NCI-H526 treated with DMSO at 0.1 percent for 48 hours (cell line): ENCODE data around the gene MAGI2.

ENCODE experiments used
- DNase-seq: peaks from one replicate; lab custom pipeline; 2025; lab: John Stamatoyannopoulos, UW

The MAGI2 gene

GRCh38 chr7:78718212-78718611 lies 735.3 kb downstream of the MAGI2 start:
- DNase-seq = no peak

GRCh38 chr7:78716876-78717275 lies 736.6 kb downstream of the MAGI2 start:
- DNase-seq = no peak

- DNase-seq = no peak
Measured at GRCh38 chr7:78714356-78714755, 739.1 kb downstream of the MAGI2 start.

- no peak for DNase-seq
Measured at GRCh38 chr7:78712111-78712510, 741.4 kb downstream of the MAGI2 start.

GRCh38 chr7:78709658-78710057 lies 743.8 kb downstream of the MAGI2 start:
- DNase-seq = no peak

GRCh38 chr7:78704504-78704903 lies 749.0 kb downstream of the MAGI2 start:
- no peak for DNase-seq

GRCh38 chr7:78703391-78703790 lies 750.1 kb downstream of the MAGI2 start:
- no peak for DNase-seq

- no peak for DNase-seq
Measured at GRCh38 chr7:78702770-78703169, 750.7 kb downstream of the MAGI2 start.

GRCh38 chr7:78695826-78696225 lies 757.6 kb downstream of the MAGI2 start:
- DNase-seq = no peak

- no peak for DNase-seq
Measured at GRCh38 chr7:78691584-78691983, 761.9 kb downstream of the MAGI2 start.

GRCh38 chr7:78690174-78690573 lies 763.3 kb downstream of the MAGI2 start:
- DNase-seq = no peak

- DNase-seq = no peak
Measured at GRCh38 chr7:78688376-78688775, 765.1 kb downstream of the MAGI2 start.

- no peak for DNase-seq
Measured at GRCh38 chr7:78686189-78686588, 767.3 kb downstream of the MAGI2 start.

GRCh38 chr7:78684201-78684600 lies 769.3 kb downstream of the MAGI2 start:
- no peak for DNase-seq

GRCh38 chr7:78683566-78683965 lies 769.9 kb downstream of the MAGI2 start:
- no peak for DNase-seq

GRCh38 chr7:78679112-78679876 lies 774.2 kb downstream of the MAGI2 start:
- DNase-seq = no peak

GRCh38 chr7:78677391-78677790 lies 776.1 kb downstream of the MAGI2 start:
- no peak for DNase-seq

- no peak for DNase-seq
Measured at GRCh38 chr7:78675511-78675910, 778.0 kb downstream of the MAGI2 start.

GRCh38 chr7:78673272-78673671 lies 780.2 kb downstream of the MAGI2 start:
- no peak for DNase-seq

- DNase-seq = no peak
Measured at GRCh38 chr7:78662939-78663338, 790.5 kb downstream of the MAGI2 start.

GRCh38 chr7:78649976-78650375 lies 803.5 kb downstream of the MAGI2 start:
- no peak for DNase-seq

- DNase-seq = no peak
Measured at GRCh38 chr7:78649236-78649635, 804.2 kb downstream of the MAGI2 start.

- no peak for DNase-seq
Measured at GRCh38 chr7:78642751-78643150, 810.7 kb downstream of the MAGI2 start.

GRCh38 chr7:78638364-78638763 lies 815.1 kb downstream of the MAGI2 start:
- no peak for DNase-seq
